PFSK-1 (cell line): Measurements from ENCODE around the gene HGF.

ENCODE experiments used
- FOXP2 ChIP-seq: optimal IDR thresholded peaks from 2 replicates; pipeline ENCODE3; 2011; ENCODE audit warnings: borderline replicate concordance, control low read depth, inconsistent platforms; ENCODE audit not compliant: insufficient read depth; ENCODE audit errors: extremely low read length, extremely low read depth
- POLR2AphosphoS5 ChIP-seq: IDR thresholded peaks from 2 replicates; pipeline ENCODE4 v1.6.1; 2012; ENCODE audit warnings: low read depth, mild to moderate bottlenecking, control low read depth, low read length, moderate library complexity
- SIN3A ChIP-seq: IDR thresholded peaks from 2 replicates; pipeline ENCODE4 v1.6.1; 2012; ENCODE audit warnings: mild to moderate bottlenecking, low read length, moderate library complexity, borderline replicate concordance; ENCODE audit not compliant: insufficient read depth
- TAF1 ChIP-seq: IDR thresholded peaks from 2 replicates; pipeline ENCODE4 v1.6.1; 2012; ENCODE audit warnings: low read length, control low read depth, borderline replicate concordance; ENCODE audit not compliant: insufficient read depth
- TF ChIP-seq, protein P1 (sequence below), 2 experiments: IDR thresholded peaks; 2 replicates each; pipeline versions ENCODE4 v1.6.1 to v1.8.0; 2011 to 2012; ENCODE audit warnings: low read depth in 2 of 2, low read length in 2 of 2, control low read depth in 1 of 2, inconsistent platforms in 1 of 2, mild to moderate bottlenecking in 1 of 2, moderate library complexity in 1 of 2; ENCODE audit not compliant: insufficient read depth in 1 of 2

HGF gene

DNA sequence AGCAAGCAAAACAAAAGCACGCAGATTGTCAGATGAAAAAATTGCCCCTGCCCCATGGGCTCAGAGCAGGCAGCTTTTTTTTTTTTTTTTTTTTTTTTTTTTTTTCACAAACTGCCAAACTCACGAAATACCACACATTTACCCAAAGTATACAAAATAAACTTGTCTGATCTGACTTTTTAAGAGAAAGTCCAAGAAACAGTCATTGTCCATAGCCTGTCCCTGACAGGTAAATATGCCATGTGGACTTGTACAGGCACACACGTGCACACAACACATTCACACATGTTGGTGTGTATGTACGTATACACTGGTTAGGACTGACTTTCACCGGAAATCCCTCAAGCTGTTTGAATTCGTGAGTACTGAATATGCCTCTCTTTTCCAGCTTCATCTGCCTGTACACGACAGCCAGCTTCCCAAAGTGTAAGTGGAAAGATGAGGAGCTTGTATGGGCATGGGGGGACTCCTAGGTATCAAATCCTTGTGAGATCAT lies 929 bp upstream of the HGF start:
- TF ChIP-seq POLR2AphosphoS5 (no peak), SIN3A (no peak), FOXP2 (peak; percentile 27)

DNA sequence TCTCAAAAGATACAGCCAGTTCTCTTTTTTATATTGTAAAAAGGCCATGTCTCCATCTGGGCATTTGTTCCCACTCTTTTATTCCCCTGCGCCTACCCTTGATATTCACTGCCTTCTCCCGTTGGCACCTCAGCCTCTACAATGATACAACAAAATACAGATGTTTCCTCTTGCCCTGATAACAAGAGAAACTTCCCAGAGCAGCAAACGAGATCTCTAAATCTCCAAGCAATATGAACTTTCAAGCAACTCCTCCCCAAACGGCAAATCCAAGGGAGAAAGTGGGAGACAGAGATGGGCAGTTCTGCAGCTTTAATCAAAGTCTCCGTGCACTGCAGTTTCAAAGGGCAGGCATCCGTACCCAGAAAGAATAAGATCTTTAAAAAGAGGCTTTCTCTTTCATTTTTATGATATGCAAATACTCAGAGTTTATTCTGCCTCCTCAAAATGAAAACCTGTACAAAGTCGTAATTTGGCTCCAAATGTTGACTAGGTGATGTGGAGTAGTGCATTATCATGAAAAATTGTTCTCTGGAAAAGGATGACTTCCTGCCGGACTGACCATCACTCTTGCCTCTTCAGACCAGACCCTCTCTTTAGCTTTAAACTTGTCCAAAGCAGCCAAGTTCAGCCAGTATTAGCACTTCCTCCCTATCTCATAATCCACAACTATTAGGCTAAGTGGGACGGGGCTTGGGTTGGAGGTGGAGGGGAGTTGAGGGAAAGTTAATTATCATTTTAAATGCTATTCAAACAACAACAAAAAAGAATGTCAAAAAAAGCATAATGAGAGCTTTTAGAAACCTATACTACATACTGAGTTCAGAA lies 682 bp downstream of the HGF start:
- no peak for TF ChIP-seq POLR2AphosphoS5
- TF ChIP-seq, protein P1, sequence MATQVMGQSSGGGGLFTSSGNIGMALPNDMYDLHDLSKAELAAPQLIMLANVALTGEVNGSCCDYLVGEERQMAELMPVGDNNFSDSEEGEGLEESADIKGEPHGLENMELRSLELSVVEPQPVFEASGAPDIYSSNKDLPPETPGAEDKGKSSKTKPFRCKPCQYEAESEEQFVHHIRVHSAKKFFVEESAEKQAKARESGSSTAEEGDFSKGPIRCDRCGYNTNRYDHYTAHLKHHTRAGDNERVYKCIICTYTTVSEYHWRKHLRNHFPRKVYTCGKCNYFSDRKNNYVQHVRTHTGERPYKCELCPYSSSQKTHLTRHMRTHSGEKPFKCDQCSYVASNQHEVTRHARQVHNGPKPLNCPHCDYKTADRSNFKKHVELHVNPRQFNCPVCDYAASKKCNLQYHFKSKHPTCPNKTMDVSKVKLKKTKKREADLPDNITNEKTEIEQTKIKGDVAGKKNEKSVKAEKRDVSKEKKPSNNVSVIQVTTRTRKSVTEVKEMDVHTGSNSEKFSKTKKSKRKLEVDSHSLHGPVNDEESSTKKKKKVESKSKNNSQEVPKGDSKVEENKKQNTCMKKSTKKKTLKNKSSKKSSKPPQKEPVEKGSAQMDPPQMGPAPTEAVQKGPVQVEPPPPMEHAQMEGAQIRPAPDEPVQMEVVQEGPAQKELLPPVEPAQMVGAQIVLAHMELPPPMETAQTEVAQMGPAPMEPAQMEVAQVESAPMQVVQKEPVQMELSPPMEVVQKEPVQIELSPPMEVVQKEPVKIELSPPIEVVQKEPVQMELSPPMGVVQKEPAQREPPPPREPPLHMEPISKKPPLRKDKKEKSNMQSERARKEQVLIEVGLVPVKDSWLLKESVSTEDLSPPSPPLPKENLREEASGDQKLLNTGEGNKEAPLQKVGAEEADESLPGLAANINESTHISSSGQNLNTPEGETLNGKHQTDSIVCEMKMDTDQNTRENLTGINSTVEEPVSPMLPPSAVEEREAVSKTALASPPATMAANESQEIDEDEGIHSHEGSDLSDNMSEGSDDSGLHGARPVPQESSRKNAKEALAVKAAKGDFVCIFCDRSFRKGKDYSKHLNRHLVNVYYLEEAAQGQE (IDR thresholded peaks at IDR 0.05; ENCODE audit: insufficient read depth in 1 of 2, low read depth in 2 of 2, low read length in 2 of 2): no peak
- TF ChIP-seq SIN3A: no peak
- no peak for TF ChIP-seq TAF1
- TF ChIP-seq FOXP2: no peak

DNA sequence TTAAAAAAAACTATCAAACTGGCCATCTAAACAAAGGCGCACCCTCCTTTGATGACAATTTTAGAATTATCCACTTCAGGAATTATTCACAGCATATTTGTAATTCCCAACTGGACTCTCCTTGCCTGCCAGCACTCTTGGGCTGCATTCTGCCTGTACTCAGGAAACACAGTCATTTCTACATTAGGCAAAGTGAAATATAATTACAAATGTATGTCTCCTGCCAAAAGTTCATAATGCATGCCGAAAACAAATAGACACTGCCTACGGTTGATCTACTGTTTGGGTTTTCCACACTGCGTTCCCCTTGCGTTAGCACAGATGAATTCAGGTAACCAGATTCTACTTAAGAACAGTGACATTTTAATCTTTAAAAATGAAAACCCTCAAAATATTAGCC lies 1.9 kb downstream of the HGF start:
- TF ChIP-seq SIN3A (no peak), POLR2AphosphoS5 (no peak), FOXP2 (no peak), TAF1 (no peak)
- TF ChIP-seq, protein P1 (IDR thresholded peaks at IDR 0.05; ENCODE audit: insufficient read depth in 1 of 2, low read depth in 2 of 2, low read length in 2 of 2): no peak

DNA sequence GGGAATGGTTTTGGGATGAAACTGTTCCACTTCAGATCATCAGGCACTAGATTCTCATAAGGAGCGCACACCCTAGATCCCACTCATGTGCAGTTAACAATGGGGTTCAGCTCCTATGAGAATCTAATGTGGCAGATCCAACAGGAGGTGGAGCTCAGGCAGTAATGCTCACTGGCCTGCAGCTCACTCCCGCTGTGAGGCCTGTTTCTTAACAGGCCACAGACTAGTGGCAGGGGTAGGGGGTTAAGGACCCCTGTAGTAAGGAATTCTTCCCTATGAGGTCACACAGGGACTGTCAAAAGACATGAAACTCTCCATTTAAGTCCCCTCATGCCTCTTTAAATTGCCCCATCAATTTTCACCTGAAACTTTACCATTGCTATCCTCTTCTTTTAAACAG lies 8.0 kb downstream of the HGF start:
- TF ChIP-seq SIN3A (no peak), POLR2AphosphoS5 (no peak), FOXP2 (no peak), TAF1 (no peak)
- TF ChIP-seq, protein P1 (IDR thresholded peaks at IDR 0.05; ENCODE audit: insufficient read depth in 1 of 2, low read depth in 2 of 2, low read length in 2 of 2): no peak

DNA sequence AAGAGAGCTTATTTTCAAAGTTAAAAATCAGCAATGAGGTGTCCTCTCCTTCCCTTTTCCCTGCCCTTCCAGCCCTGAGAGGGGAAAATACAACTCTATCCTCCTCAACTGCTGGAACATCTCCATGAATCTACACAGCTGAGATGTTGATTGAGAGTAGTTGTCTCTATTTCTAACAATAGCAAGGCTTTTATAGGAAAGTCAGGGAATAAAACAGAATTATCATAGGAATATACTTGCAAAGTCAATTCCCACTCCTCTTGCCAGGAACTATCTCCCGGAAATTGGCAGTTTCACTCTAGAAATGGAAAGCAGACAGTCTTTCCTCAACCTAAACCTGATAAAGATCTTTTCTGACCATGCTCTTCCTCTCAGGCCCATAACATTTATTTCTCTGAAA lies 8.8 kb downstream of the HGF start:
- TF ChIP-seq, protein P1 (IDR thresholded peaks at IDR 0.05; ENCODE audit: insufficient read depth in 1 of 2, low read depth in 2 of 2, low read length in 2 of 2): no peak
- TF ChIP-seq FOXP2 (no peak), POLR2AphosphoS5 (no peak), SIN3A (no peak), TAF1 (no peak)
